Right renal pelvis (tissue), 4 donors: Measurements from ENCODE around the gene DNAJC15. TPM values are rescaled to one million over a fixed set of nuclear protein-coding genes. Genes with fewer than 3 reads are reported as not detected.

ENCODE experiments used
- DNase-seq, 4 donors: peaks; one replicate each; pipeline ENCODE4 v3.0.0-alpha.2; 2013; ENCODE audit warnings: low read depth in 4 of 4, low spot score in 3 of 4, missing footprints in 1 of 4
- polyA plus RNA-seq, 4 donors: library from polyadenylated mRNA; unstranded; fragments of 120-200 nt; gene quantifications; one replicate each; pipeline ENCODE4 v1.2.1, GENCODE V29; 2013; ENCODE audit not compliant: insufficient read length in 4 of 4

Gene DNAJC15
- polyA plus RNA-seq, 4 donors, result 19.7 to 31.6 (median 30.1) TPM

- no peak for DNase-seq
Measured at GRCh38 chr13:43078399-43078798, 55.0 kb downstream of the DNAJC15 start.

- DNase-seq, result no peak
Measured at GRCh38 chr13:43079392-43079931, 56.1 kb downstream of the DNAJC15 start.

- DNase-seq, result no peak
Measured at GRCh38 chr13:43080199-43080598, 56.8 kb downstream of the DNAJC15 start.

DNA sequence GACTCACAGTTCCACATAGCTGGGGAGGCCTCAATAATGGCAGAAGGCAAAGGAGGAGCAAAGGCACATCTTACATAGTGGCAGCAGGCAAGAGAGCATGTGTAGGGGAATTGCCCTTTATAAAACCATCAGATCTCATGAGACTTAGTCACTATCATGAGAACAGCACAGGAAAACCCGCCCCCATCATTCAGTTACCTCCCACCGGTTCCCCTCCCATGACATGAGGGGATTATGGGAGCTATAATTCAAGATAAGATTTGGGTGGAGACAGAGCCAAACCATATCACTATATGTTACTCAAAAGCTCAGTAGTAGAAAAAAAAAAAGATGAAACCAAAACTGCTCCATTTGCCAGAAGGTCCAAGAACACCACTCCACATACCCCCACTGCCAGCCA lies 58.5 kb downstream of the DNAJC15 start:
- no peak for DNase-seq

DNA sequence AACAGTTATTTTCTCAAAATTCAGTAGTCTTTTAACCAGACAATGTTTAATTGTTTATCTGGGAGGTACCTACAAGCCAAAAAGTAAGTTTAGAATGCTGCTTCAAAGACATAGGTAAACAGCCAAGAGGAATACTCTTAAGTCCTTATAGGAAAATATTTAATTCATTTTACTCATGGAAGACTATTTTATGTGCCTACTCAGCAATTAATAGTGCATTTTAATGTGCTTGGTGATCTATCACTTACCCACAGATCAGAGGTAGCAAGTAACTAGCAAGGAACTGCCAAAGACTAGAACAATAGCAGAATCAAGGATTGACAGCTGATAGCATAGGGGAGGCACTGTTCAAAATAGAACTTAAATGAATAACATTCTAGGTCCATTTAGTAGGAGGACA lies 60.4 kb downstream of the DNAJC15 start:
- DNase-seq, result no peak

- peak in 2 of 4 donors; percentile 26 to 33 for DNase-seq
Measured at GRCh38 chr13:43085545-43085944, 62.2 kb downstream of the DNAJC15 start.

DNA sequence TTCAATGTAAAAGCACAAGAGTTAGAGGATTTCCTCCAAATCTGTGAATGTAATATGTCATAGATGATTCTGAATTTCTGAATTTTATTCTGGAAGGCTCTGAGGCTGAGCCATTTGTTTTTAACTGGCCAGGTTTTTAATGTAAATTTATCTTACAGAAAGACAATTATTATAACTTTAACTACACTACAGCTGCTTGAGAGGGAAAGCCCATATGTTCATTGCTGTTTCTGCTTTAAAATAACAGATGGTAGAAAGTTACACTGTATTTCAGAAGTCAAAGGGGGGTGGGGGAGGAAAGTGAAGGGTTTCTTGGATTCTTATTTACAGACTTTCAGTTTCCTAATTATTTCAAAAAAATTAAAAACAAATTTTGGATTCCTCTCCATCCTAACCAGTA lies 62.8 kb downstream of the DNAJC15 start:
- no peak for DNase-seq

- no peak for DNase-seq
Measured at GRCh38 chr13:43088093-43088511, 64.7 kb downstream of the DNAJC15 start.

DNA sequence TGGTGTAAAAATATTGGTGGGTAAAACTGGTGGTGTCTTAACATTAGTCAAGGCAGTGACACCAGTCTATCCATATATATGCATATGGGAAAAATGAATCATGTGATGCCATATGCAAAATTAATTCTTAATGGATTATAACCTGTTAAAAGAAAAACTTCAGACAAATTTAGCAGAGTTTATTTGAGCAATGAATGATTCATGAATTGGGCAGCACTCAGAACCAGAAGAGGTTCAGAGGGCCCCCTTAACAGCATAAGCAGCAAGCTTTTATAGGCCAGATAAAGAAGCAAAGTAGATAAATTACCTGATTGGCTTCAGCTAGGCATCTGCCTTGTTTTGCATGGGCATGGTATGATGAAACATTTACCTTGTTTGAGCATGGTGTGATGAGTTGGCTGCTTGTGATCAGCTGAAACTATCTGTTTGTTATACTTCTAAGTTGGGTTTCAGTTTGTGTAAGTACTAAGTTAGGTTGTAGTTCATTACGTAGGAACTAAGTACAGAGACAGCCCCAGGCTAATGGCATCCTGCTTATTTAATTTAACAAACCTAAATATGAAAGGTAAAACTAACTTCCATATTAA lies 66.6 kb downstream of the DNAJC15 start:
- DNase-seq, result no peak

- DNase-seq, result no peak
Measured at GRCh38 chr13:43094901-43095300, 71.5 kb downstream of the DNAJC15 start.

DNA sequence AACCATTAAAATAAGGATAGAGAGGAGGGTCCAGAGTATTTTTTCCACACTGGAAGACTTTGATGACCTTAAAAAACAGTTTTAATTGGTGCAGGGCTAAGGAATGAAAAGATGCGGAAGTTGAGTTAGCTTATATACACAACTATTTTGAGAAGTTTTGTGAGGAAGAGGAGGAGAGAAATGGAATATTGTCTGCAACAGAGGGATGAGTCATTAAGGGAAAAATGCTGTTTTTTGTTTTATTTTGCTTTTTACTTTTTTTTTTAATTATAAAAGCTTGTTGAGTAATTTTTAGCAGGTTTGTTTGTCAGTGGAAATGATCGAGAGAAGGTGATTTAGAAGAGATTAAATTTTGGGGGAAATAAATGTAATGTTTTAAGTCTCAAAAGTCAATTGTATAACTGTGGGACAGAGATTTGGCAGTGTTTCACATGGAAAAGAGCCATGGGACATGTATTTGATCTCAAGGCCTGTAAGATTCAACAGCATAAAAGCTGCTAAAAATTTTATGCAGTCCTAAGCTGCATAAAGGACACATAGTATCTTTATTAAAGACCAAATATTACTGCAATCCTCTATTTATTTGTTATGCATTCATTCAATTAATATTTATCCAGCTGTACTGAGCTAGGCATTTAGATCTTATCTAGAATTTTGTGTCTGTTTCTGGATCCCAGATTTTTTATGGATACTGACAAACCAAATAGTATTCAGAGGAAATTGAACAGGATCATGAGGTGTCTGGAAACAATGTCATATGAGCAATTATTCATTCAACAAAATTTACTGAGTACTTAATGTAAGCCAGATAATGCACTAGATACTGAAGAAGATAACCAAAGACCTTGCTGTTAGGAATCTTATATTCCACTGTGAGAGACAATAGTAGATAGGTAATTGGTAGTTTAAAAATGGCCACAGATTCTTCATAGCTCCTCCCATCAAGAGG lies 72.7 kb downstream of the DNAJC15 start:
- no peak for DNase-seq

DNA sequence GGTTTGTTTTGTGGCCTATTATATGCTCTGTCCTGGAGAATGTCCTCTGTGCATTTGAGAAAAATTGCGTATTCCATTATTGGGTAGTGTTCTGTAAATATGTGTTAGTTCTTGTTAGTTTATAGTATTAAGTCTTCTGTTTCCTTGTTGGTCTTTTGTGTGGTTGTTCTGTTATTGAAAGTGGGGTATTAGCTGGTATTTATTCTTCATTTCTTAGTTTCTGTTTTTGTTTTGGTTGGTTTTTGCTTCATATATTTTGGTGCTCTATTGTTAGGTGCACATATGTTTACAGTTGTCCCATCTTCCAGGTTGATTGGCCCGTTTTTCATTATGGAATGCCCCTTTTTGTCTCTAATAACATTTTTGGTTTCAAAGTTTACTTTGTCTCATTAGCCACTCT lies 77.3 kb downstream of the DNAJC15 start:
- DNase-seq, result no peak

DNA sequence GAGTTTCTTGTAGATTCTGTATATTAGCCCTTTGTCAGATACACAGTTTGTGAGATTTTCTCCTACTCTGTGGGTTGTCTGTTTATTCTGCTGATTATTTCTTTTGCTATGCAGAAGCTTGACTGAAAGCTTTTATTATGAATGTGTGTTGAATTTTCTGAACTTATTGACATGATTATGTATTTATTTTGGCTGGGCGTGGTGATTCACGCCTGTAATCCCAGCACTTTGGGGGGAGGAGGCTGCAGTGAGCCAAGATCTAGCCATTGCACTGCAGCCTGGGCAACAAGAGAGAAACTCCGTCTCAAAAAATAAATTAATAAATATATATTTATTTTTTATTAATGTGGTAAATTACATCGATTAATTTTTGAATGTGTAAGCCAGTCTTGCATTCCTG lies 78.9 kb downstream of the DNAJC15 start:
- no peak for DNase-seq

- DNase-seq, result no peak
Measured at GRCh38 chr13:43107780-43108179, 84.4 kb downstream of the DNAJC15 start.

DNA sequence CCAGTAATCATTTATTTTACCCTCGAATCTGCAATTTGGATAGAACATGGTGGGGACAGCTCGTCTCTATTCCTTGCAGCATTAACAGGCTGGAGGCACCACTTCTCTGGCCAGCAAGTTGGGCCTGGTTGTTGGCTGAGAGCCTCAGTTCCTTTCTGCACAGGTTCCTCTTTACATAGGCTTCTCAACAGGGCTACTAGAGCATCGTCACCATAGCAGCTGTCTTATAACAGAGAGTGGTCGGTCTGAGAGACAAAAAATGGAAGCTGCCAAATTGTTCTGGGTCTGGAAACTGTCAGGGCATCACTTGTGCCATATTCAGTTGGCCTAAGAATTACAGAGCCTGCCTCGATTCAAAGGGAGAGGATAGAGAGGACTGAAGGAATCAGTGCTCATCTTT lies 86.7 kb downstream of the DNAJC15 start:
- DNase-seq, result no peak

DNA sequence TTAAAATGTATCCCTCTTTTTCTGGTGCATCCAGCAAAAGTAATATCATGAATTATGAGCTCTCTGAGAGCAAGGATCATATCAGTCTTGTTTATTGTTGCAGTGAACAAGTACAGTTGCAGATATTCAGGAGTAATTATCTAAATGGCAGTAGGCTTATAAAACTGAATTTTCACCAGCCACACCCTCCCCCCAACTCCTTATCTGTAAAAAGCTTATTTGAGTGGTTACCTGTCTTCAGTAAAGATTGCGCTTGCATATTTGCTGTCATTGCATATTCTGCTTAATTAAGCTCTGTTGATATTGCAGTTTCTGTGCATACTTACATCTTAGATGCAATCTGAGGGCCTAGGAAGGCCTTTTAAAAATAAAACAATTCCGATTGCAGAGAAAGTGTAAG lies 87.3 kb downstream of the DNAJC15 start:
- DNase-seq, result no peak

DNA sequence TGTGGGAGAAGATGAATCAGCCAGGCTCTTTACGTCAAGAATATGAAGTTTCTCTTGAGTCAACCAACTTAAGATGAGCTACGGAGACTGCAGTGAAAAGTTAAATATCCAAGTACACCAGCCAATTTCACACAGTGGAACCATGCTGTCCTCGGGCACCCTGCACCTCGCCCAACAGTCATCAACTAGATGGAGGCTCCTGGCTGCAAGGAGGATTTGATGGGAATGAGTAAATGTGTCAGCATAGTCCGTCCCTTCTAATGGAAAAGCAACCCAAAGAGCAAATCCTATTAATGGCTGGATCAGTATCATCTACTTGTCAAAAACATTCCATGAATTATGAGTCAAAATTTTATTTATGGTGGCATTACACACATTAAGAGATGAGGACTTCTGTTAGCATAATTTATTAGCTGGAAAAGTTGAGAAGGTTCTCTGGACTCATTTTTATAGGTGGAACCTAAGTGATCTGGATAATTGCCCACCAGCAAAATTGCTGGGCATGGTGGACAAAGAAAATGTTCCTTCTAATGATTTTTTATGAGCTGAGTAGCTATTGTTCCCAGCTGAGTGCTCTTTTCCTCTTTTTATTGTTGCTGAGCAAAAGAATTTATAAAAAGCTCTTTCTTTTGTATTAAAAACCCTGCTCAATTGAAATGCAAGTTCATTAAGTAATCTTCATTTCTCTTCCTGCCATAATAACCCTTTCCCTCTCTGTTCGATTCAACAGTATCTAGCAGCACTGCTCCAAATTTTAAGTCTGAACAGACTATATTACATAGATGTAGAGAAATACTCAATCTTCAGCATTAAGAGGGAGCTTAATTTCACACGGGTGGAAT lies 88.4 kb downstream of the DNAJC15 start:
- DNase-seq, result no peak

DNA sequence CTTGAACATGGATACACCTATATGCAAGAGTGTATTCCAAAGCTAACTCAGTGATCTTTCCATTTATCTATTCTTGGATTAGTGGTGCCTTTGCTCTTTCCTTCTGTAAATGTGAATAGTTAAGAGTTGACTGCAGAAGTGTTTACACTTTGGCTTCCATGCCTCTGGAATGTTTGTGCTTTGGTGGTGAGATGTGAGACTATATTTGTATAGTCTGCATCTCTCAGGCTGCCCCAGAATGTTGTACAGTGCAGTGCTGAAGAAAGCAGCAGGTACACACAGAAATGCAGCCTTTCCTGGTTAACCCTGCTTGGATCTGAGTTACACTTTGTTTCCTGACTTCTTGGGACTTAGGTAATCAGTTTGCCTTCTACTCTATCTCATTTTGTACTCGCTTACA lies 90.2 kb downstream of the DNAJC15 start:
- DNase-seq, result no peak

- no peak for DNase-seq
Measured at GRCh38 chr13:43114504-43114903, 91.1 kb downstream of the DNAJC15 start.

GRCh38 chr13:43115141-43115540 lies 91.8 kb downstream of the DNAJC15 start:
- DNase-seq, result no peak

GRCh38 chr13:43116242-43116641 lies 92.9 kb downstream of the DNAJC15 start:
- DNase-seq, result no peak
